ENCODE data around the gene SYNGR1.

Gene SYNGR1

GRCh38 chr22:39368461-39368911 is 18.7 kb downstream of the SYNGR1 start:
- no peak for TF ChIP-seq CTCF (IDR thresholded peaks at IDR 0.05)

- no peak for TF ChIP-seq CTCF (IDR thresholded peaks at IDR 0.05)
These were observed 19.4 kb downstream of the SYNGR1 start for GRCh38 chr22:39369186-39369585.

DNA sequence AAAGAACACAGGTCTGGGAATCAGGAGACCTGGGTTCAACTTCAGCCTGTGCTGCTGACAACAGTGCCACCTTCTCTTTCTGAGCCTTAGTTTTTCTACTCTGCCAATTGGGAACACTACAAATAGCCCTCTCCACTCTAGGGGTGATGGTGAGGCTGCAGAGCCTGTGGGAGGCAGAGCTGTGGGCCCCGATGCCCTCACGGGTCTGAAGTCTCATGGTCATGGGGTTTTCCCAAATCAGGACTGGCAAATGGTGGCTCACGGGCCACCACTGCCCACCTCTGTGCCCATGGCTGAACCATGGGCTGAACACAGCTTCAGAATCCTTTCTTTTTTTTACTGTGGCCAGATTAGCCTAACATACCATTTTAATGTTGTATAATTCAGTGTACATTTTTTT is 19.8 kb downstream of the SYNGR1 start:
- no peak for TF ChIP-seq CTCF (IDR thresholded peaks at IDR 0.05)

DNA sequence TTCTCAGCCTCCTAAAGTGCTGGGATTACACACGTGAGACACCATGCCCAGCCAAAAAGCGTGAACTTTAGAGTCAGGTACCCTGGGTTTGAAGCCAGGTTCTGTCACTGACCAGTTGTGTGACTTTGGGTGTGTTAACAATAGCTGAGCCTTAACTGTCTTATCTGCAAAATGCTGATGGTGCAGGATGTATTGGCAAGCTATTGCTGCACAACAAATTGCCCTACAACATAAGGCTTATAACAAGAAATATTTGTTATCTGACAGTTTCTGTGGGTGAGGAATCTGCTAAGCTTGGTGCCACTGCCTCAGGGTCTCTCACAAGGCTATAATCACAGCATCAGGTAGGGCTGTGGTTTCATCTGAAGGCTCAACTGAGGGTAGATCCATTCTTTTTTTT is 21.9 kb downstream of the SYNGR1 start:
- no peak for TF ChIP-seq CTCF (IDR thresholded peaks at IDR 0.05)

GRCh38 chr22:39374191-39374590 is 24.4 kb downstream of the SYNGR1 start:
- no peak for TF ChIP-seq CTCF (IDR thresholded peaks at IDR 0.05)

- TF ChIP-seq CTCF (IDR thresholded peaks at IDR 0.05) = no peak
These were observed 25.0 kb downstream of the SYNGR1 start for GRCh38 chr22:39374801-39375200.

- TF ChIP-seq CTCF (IDR thresholded peaks at IDR 0.05) = no peak
These were observed 25.9 kb downstream of the SYNGR1 start for GRCh38 chr22:39375646-39376045.
